Measurements from ENCODE around the gene MRPL27.

Gene MRPL27

GRCh38 chr17:50382931-50383330, 9.9 kb upstream of the MRPL27 start:
- no peak for DNase-seq

GRCh38 chr17:50381920-50382319, 8.9 kb upstream of the MRPL27 start:
- no peak for DNase-seq

GRCh38 chr17:50381260-50381815, 8.4 kb upstream of the MRPL27 start:
- DNase-seq: no peak

- no peak for DNase-seq
Measured at GRCh38 chr17:50380369-50381259, 7.6 kb upstream of the MRPL27 start.

- no peak for DNase-seq
Measured at GRCh38 chr17:50379351-50380132, 6.6 kb upstream of the MRPL27 start.

DNA sequence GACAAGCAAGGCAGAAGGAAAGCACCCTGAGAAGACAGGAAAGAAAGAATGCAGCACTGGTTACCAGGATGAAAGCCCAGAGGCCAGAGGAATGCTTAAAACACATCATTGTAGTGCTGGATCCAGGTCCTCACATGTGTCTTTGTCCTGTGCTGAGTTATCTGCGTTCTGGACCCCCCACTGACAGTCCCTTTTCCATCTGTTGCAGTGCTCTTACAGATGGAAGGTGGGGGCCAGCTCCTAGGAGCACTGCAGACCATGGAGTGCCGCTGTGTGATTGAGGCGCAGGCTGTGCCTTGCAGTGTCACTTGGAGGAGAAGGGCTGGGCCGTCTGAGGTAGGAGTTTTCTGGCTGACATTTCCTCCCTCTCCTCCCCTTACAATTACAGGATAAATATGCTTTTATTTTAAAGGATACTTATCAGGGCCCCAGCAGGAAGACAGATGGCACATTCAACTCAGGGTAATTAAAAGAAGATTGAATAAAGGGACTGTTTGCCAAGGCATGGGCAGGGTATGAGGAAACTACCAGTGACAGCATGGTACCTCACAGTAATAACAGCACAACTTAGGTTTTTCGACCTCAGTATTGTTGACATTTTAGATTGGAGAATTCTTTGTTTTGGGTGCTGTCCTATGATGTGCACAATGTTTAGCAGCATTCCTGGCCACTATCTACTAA, 3.0 kb upstream of the MRPL27 start:
- DNase-seq: peak; percentile 79 to 90

DNA sequence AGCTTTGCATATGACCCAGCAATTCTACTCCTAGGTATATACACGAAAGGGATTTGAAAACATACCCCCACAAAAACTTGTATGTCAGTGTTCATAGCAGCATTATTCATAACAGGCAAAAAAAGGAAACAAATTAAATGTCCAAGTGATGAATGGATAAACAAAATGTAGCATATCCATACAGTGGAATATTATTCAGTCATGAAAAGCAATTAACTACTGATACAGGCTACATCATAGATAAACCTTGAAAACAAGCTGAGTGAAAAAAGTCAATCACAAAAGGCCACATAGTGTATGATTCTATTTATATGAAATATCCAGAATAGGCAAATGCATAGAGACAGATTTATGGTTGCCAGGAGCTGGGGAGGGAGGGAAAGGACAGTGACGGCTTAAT, 721 bp upstream of the MRPL27 start:
- DNase-seq: no peak

- no peak for DNase-seq
Measured at GRCh38 chr17:50372222-50372757, 694 bp downstream of the MRPL27 start.

DNA sequence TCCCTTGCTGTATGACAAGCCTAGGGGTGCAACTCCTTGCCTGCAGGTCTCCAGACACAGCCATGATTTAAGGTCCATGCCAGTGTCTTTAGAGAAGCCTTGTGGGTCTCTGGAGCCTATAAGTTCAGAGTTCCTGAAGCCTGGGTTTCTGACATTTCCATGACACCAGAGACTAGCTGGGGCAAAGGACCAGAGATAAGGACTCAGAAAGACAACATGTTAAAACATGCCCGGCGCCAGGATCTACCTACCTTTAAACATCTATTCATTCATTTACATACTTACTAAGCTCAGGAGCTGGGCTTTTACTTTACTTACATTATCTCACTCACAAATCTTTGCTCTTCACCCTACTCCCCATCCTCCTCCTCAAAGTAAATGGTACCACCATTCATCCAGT, 1.5 kb downstream of the MRPL27 start:
- no peak for DNase-seq

DNA sequence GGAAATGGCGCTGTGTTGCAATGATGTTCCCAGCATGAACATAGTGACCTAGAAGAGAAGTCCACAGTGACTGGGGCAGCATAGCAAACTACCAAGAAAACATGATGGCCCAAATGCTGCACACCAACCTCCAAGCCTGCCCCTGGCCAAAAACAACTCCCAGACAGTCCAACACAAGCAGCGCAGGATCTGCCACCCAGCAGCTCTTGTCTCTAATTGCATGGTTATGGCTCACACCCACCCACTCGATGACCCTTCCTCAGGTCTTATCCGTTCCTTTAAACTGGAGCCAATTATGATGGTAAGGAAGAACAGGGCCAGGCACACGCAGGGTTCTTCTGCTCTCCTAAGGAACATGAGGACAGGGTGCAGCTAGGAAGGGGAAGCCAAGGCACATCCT, 2.9 kb downstream of the MRPL27 start:
- DNase-seq: no peak

DNA sequence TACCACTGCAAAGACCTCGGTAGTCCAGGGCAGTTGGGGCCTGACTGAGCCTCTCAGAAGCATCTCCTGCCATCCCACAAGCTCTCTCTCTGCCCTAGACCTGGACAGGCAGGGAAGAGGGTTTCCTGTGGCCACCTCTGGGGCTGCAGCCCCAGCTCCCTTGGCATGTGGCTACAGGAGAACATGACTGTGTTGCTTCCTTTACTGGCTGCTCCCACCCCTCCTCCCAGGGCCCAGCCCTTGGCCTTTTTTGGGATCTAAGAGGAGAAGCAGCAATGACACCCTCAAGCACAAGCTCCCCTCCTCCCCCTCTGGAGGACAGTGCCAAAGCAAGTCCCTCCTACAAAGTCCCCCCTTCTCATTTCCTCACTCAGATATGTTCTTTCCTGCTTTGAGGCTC, 5.6 kb downstream of the MRPL27 start:
- no peak for DNase-seq

DNA sequence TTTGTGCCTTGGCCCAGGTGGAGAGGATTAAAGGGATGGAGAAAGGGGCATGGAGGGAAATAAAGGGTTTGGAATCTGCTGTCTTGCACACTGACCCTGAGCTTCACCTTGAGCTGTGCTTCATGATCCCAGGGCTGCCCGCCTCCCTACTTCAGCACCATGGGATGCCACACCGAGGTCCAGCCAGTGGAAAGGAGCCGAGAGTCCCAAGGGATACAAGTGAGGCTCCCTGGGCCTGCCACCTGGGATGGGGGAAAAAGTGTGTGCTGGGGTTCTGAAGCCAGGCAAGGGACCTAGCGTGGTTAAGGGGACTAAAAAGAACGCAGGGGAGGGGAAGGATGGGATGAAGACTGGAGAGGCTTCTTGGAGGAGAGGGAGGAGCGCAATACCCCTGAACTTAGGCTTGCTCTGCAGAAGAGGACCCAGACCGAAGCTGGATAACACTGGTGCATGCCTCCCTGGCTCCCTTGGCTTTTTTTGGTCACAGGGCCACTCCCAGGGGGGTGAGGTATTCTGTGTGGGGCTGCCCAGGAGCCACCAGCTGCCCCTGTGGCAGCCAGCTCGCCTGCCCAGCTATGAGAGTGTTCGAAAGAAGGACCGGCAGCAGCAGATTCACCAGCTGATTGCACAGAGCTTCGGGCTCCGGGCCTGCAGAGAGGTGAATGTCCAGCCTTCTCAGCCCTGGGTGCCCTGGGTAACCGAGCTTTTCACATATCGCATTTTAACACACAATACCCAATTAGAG, 7.2 kb downstream of the MRPL27 start:
- no peak for DNase-seq

DNA sequence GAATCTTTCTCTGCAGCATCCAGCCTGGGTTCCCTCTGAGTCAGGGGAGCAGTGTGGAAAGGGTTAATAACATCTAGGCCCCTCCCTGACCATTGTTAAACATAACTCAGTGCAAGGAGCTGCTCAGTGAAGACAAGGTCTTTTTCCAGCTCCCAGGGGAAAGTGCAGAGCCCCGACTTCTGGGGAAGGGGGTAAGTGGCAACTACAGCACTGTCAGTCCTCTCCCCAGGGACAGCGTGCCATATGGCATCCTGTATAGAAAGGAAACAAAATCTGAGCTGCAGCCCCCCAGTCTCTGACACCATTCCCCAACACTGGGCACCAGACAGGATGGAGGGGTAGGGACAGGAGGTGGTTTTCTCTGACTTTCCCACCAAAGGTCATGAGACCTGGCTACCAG, 7.8 kb downstream of the MRPL27 start:
- DNase-seq: no peak

- no peak for DNase-seq
Measured at GRCh38 chr17:50364715-50365114, 8.3 kb downstream of the MRPL27 start.

- no peak for DNase-seq
Measured at GRCh38 chr17:50364061-50364458, 8.9 kb downstream of the MRPL27 start.

GRCh38 chr17:50363217-50364060, 9.5 kb downstream of the MRPL27 start:
- peak; percentile 43 to 61 for DNase-seq

DNA sequence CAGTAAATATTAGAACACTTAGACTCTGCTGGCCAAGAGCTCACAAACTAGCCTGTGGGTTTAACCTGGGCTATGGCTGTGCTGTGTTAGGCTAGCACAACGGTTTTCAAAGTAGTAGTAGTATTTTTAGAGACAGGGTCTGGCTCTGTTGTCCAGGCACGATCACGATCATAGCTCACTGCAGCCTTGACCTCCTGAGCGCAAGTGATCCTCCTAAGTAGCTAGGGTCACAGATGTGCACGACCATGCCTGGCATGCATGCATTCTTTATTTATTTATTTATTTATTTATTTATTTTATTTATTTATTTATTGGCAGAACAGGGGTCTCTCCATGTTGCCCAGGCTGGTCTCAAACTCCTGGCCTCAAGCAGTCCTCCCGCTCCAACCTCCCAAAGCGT, 10.3 kb downstream of the MRPL27 start:
- no peak for DNase-seq

GRCh38 chr17:50361561-50362480, 11.2 kb downstream of the MRPL27 start:
- DNase-seq: peak; percentile 58 to 70

DNA sequence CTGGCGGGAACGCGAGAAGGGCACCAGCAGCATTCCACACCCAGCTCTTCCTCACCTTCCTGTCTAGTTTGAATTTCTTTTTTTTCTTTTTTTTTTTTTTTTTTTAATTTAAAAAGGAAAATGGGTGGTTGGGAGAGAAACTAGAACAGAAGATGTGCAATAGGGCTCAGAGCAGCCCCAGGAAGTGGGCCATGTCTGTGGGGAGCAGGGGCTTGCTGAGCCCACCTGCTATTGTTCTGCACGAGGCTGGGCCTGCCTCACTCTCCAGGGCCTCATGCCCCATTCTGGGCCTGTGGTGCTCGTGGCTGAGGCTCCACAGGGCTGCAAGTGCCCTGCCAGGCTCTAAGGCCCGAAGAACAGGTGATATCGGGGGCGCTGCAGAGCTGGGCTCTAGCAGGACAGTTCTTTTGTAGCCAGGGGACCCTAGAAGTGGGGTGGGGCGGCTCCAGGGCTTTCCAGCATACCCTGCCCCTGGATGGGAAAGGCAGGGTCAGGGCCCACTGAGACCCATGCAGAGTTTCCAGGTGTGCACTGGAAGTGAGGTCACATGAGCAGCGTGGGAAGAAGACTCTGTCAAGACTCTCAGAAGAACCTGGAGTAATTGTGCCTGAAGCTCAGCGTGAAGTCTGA, 12.4 kb downstream of the MRPL27 start:
- DNase-seq: no peak
